GM21381 (cell line): Measurements from ENCODE around the gene CNOT6.

Experiments used
- ATAC-seq: cut with Tn5 transposase; IDR thresholded peaks from one replicate; pipeline ENCODE4 v1.9.1; 2021; ENCODE audit warnings: mild to moderate bottlenecking, moderate library complexity; ENCODE audit not compliant: unreplicated experiment

Gene CNOT6

DNA sequence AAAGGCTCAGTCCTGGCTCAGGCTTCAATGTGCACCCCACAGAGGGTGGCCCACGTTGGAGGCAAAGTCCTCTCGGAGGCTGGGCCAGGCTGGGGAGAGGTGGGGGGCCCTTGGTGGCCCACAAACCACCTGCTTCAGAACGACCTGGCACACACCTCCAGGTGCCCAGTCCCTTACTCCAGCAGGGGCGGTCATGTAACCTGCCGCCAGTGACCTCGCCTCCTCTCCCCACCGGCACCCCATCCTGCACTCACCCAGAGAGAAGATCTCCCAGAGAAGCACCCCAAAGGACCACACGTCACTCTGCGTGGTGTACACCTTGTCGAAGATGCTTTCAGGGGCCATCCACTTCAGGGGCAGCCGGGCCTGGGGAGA lies 119.6 kb downstream of the CNOT6 start:
- ATAC-seq, result no peak

DNA sequence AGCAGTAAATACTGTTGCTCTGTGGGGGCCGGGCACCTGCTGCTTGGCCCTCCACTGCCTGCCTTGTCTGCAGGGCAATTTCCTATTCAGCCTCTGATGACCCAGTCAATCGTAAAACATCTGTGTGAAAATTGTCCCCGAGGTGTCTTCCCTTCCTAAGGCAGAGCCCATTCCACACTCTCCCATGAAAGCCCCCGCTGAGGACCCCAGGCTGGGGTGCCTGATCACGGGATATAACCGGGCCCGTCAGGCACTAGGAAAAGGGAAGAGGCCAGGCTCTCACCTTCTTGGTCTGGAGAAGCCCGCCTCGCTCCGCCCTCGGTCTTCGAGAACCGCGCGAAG lies 124.3 kb downstream of the CNOT6 start:
- ATAC-seq, result no peak

DNA sequence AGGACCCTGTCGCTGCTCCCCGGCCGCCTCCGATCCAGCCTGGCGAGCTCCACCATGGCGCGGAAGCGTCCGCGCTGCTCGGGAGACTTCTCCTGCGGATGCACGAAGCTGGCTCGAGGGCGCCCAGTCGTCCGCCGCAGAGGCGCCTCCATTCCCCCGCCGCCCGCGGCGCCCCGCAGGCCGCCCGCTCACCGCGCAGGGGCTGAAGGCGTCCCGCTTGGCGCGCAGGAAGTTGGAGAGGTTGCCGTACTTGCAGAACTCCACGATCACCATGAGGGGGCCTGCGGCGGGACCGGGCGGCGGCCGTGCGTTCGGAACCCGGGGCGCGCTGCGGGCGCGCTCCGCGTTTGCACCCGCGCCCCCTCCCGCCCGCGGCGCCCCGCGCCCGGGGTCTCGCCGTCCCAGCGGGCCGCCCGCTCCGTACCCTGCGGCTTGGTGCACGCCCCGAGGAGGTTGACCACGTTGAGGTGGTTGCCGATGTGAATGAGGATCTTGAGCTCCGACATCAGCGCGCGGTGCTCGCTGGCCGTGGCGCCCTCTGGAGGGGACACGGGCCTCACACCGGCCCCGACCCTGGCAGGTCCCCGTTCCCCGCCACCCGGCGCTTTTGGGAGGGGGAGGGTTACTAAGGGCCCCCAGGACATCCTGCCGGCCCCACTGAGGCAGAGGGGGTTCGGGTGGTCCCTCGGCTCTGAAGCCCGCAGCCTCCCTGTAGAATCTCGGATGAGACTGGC lies 124.8 kb downstream of the CNOT6 start:
- no peak for ATAC-seq

DNA sequence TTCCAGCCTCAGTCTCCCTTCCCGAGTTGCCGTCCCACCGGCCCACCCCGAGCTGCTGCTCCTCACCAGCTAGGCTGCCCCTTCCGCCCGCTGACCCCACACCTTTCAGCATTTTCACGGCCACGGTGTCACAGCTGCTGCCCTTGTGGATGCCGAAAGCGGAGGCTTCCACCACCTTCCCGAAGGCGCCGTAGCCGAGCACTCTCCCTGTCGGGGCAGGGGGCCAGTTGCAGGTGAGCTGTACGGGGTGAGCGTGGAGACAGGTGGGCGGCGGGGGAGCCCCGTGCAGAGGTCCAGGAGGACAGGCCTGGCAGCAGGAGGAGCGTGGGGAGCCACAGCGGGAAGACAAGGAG lies 125.4 kb downstream of the CNOT6 start:
- no peak for ATAC-seq

DNA sequence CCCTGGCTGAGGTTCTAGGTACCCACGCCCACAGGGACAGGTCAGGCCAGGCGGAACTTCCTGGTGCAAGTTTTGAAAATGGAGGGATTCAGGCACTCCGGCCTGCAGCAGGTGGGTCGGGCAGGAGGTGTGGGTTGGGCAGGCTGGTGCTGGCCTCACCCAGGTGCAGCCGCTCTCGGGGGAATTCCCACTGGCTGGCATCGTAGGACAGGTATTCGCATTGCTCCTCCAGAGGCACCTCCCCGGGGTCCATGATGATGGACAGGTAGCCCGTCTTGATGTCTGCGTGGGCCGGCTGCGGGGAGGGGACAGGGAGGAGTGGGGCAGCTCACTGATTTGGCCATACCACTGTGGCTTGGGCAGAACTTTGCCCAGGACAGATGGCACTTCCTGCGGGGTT lies 125.8 kb downstream of the CNOT6 start:
- no peak for ATAC-seq

DNA sequence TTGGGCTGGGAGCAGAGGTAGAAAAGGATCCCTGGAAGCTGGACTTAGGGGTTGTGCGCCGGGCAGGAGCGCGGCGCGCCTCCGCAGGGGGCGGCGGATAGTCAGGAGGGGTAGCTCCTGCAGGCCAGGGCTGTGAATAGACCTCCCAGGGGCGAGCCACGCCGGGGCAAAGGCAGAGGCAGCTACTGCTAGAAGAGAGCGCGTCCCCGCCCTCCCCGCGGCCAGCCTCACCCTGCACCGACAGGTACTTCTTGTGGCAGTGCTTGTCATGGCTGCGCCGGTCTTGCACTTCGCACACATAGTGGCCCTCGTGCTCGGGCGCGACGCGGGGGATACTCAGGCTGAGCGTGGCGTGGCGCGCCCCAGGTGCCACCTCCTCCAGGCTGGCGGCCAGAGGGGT lies 127.1 kb downstream of the CNOT6 start:
- no peak for ATAC-seq

DNA sequence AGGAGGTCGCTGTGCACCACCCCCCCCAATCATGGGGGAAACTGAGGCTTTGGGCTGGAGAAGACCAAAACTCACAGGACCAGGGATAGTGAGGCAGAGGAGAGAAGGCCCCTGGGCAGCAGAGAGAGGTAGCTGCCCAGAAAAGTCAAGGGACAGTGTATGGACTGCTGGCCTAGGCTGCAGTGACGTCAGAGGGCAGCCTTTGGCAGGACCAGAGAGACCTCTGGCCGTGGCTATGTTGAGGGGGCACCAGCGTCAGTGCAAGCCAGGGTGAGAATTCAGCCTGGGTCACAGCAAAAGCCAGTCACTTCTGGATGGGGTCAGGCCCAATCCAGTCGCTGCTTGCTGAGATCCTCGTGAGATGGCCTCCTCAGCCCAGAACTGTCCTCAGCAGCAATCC lies 128.7 kb downstream of the CNOT6 start:
- no peak for ATAC-seq

DNA sequence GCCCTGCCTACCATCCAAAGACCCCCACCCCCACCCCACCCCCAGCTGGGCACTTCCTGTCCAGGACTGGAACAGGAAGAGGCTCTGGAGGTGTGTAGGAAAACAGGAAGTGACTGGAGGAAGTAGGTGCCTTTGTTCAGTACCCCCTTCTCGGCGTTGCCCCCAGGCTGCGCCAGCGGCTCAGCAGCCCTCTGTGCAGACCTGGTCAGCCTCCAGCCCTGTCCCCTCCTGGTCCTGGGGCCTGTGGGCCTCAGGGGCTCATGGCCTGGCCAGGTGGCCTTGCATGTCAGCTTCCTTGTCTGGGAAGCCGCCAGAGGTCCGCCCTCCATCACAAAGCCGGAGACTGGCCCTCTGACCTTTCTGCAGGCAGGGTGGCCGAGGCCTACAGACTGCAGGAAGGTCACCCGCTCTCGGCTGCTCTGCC lies 129.2 kb downstream of the CNOT6 start:
- no peak for ATAC-seq

DNA sequence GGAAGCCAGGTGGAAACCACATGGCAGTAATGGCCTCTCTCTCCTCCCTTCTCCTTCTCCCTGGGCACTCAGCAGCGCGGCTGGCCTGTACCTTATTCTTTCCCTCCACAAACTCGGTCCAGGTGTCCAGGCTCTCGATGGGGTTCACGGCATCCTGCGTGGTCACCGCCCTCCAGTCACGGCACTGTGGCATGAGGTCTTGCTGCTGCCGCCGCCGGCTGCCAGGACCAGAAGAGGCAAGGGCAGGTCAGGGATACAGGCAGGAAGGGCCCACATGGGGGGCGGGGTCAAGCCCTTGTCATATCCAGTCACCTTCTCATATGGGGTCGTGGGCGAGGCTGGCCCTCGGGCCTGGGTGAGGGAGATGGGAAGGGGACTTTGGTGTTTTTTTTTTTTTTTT lies 129.7 kb downstream of the CNOT6 start:
- no peak for ATAC-seq

DNA sequence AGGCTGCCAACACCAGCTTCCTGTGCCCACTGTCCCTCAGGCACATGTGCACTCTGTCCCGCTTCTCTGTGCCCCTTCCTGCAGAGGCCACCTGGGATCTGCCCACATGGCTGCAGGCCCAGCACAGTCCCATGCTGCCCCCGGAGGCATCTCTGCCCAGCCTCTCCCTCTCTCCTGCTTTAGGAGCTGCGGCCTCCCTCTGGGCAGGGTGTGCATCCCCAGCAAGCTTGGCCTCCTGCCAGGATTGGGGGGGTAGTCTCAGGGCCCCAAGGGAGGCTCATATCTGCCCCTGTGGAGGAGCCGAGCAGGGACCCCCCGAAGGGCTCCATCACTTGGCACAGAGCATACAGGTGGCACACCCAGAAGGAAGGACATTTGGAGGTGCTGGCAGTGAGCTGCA lies 130.4 kb downstream of the CNOT6 start:
- ATAC-seq, result no peak

DNA sequence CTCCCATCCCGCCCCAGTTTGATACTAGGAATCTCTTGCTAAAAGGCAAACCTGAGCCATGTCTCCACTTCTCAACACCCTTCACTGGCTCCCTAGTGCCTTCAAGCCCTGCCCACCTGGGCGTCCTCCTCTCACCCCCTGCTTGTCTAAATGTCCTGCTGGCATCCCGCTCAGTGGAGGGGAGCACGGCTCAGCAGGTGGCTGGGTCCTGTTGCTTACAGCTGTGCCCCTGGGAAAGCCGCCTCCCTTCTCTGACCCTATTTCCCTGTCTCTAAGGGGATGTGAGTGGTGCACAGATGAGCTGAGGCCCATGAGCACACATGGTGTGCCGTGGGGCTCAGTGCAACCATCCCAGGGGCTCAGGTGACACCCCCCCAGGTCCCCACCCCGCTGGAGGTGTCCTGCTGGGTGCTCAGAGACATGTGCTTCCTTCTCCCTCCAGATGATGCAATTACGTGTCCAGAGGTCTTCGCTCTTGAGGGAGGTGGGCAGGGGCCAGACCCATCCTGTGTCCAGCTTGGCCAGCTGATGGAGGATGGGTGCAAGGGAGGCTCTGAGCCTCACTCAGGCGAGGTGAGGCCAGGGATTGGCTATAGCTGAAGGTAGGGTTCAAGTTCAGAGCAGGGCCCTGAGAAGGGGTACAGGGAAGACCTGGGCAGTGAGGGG lies 131.1 kb downstream of the CNOT6 start:
- ATAC-seq, result no peak

DNA sequence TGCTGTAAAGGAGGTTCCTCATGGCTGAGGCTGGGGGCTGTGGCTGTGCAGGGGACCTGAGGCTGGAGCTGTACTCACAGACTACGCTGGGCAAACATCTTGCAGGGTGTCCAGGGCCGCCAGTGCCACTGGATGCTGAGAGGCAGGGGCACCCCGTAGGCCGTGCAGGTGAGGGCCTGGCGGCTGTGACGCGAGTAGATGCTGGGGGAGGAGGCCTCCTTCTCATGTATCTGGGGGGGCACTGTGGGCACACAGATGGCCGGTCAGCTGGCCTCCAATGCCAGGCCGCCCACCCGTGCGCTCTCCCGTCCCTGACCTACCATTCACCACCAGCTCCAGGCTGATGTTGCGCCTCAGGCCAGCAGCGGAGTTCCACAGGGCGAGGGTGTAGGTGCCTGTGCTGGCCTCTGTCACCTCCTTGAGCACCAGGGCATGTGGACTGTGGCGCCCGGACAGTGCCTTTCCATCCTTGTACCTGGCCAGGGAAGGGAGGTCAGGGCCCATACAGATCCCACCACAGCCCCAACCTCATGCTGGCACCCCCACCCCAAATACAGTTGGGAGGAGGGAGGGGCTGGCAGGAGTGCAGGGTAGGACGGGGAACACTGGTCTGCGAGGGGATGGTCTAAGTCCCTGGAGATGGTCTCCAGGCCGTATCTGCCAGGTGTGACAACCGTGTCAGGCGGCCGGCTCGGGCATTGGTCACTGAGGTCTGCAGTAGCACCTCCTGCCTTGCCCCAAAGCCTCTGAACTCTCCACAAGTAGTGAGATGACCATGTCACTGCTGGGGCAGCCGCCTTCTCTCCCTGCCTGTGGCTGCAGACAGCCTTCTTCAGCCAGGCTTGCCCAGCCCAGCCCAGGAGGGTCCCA lies 131.8 kb downstream of the CNOT6 start:
- ATAC-seq, result no peak

DNA sequence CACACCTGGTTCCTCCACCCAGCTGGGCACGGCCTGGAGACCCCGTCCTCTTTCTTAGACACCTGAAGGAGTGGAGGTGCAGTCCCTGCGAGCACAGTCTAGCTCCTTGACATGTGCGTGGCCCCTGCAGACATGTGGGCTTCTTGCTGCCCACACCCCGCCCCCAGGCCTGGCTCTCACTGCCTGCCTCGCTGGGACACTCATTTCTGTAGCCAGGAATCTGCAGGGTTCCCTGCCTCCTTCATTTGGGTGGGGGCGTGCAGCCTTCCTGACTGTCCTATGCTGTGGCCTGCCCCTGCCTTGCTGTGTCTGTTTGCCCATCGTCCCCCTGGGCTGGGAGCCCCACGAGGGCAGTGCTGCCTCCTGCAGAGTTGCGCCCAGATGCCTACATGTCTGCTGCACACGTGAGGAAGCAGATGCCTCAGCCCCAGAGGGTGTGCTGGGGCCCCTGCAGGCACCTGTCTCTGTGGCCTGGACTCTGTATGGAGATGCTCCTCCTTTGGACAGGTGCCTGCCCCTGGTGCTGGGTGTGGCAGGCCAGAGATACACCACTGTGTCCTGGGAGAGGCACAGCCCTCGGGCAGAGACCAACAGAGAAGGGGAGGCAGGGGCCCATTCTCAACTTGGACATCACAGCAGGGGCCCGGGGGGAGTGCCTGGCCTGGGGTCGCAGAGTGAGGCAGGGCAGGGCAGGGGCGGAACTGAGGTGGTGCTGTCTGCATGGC lies 132.6 kb downstream of the CNOT6 start:
- ATAC-seq, result no peak

DNA sequence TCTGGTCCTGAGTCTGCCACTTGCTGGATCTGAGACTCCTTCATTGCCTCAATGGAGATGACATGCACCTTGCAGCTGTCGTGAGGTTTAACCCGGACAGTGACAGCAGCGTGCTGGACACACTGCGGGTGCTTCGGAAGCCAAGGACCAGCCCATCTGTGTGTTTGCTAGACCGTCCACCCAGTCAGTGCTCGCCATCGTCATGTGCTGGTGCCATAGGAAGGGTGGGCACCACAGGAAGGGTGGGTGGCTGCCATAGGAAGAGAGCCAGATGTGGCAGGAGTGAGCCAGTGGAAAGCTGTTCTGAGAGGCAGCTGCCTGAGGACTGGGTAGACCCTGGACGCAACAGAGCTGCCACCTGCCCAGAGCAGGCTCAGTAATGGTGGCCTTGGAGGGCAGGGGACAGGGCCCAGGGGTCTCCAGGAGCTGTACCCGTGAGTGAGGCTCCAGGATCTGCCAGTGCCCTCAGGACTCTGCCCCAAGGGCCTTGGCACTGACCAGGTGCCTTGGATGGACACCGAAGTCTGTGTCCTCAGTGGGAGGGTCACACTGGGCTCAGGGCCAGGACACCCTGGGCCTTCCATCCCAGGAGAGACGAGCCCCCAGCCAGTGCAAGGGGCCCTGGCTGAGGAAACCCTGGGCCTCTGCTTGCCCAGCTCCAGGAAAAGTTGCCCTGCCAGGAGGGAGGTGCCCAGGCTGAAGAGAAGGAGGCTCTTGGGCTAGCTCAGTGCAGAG lies 133.4 kb downstream of the CNOT6 start:
- ATAC-seq, result no peak
